ACC112 (cell line): ENCODE measurements around the gene BIRC7.

Experiments used
- H2AFZ ChIP-seq: fragments of 200-600 bp; sonication (generic); one replicate; pipeline ENCODE4 v1.6.0; 2017; ENCODE audit warnings: antibody characterized with exemption, low read length; ENCODE audit not compliant: unreplicated experiment
- H3K27ac ChIP-seq: fragments of 200-600 bp; sonication (generic); 2 replicates; pipeline ENCODE4 v1.5.1; 2014; ENCODE audit warnings: low read depth, mild to moderate bottlenecking, antibody characterized with exemption, low read length, moderate library complexity
- H3K27me3 ChIP-seq: fragments of 200-600 bp; sonication (generic); 2 replicates; pipeline ENCODE4 v1.6.1; 2014; ENCODE audit warnings: mild to moderate bottlenecking, antibody characterized with exemption, low read length, moderate library complexity, mixed read lengths; ENCODE audit not compliant: insufficient read depth
- H3K36me3 ChIP-seq: fragments of 200-600 bp; sonication (generic); 2 replicates; pipeline ENCODE4 v1.6.1; 2016; ENCODE audit warnings: mild to moderate bottlenecking, antibody characterized with exemption, low read length, moderate library complexity, mixed read lengths; ENCODE audit not compliant: insufficient read depth
- H3K4me1 ChIP-seq: fragments of 200-600 bp; sonication (generic); one replicate; pipeline ENCODE4 v1.6.1; 2016; ENCODE audit warnings: low read length, mixed read lengths; ENCODE audit not compliant: insufficient read depth, unreplicated experiment, control insufficient read depth
- H3K4me3 ChIP-seq: fragments of 200-600 bp; sonication (generic); 2 replicates; pipeline ENCODE4 v1.5.1; 2014; ENCODE audit warnings: mild to moderate bottlenecking, low read depth, low read length
- H3K79me2 ChIP-seq: fragments of 200-600 bp; sonication (generic); one replicate; pipeline ENCODE4 v1.6.0; 2016; ENCODE audit warnings: low read length; ENCODE audit not compliant: control insufficient read depth, unreplicated experiment, insufficient read depth

The BIRC7 gene

GRCh38 chr20:63238031-63238430, 2.3 kb downstream of the BIRC7 start:
- H3K79me2 ChIP-seq: no peaks in the 10 kb centered on the region
- H3K4me1 ChIP-seq: peaks cover 2% of the 10 kb centered on the region
- no peak overlapping the region for H2AFZ ChIP-seq
- H3K27me3 ChIP-seq: no peaks in the 10 kb centered on the region
- H3K36me3 ChIP-seq: no peaks in the 10 kb centered on the region
- H3K4me3 ChIP-seq: no peak overlapping the region
- H3K27ac ChIP-seq: no peak overlapping the region

GRCh38 chr20:63238514-63239125, 2.9 kb downstream of the BIRC7 start:
- Histone ChIP-seq H3K4me1 (no peaks in the 10 kb centered on the region), H2AFZ (no peak overlapping the region), H3K4me3 (no peak overlapping the region), H3K79me2 (no peaks in the 10 kb centered on the region), H3K36me3 (no peaks in the 10 kb centered on the region), H3K27me3 (no peaks in the 10 kb centered on the region), H3K27ac (no peak overlapping the region)

- H3K4me3 ChIP-seq: no peak overlapping the region
- no peak overlapping the region for H2AFZ ChIP-seq
- no peaks in the 10 kb centered on the region for H3K27me3 ChIP-seq
- no peaks in the 10 kb centered on the region for H3K79me2 ChIP-seq
- no peaks in the 10 kb centered on the region for H3K36me3 ChIP-seq
- H3K27ac ChIP-seq: no peak overlapping the region
- H3K4me1 ChIP-seq: no peaks in the 10 kb centered on the region
Measured at GRCh38 chr20:63239431-63239830, 3.7 kb downstream of the BIRC7 start.

- Histone ChIP-seq H3K27ac (no peak overlapping the region), H3K4me1 (no peaks in the 10 kb centered on the region), H3K36me3 (no peaks in the 10 kb centered on the region), H3K79me2 (no peaks in the 10 kb centered on the region), H3K4me3 (no peak overlapping the region), H3K27me3 (no peaks in the 10 kb centered on the region), H2AFZ (no peak overlapping the region)
Measured at GRCh38 chr20:63240004-63240403, 4.3 kb downstream of the BIRC7 start.

- Histone ChIP-seq H3K27me3 (no peaks in the 10 kb centered on the region), H3K4me1 (no peaks in the 10 kb centered on the region), H3K27ac (no peak overlapping the region), H3K4me3 (no peak overlapping the region), H3K36me3 (no peaks in the 10 kb centered on the region), H2AFZ (no peak overlapping the region), H3K79me2 (no peaks in the 10 kb centered on the region)
Measured at GRCh38 chr20:63241272-63241671, 5.6 kb downstream of the BIRC7 start.

GRCh38 chr20:63242736-63243135, 7.0 kb downstream of the BIRC7 start:
- no peaks in the 10 kb centered on the region for H3K79me2 ChIP-seq
- H3K4me3 ChIP-seq: no peak overlapping the region
- H3K36me3 ChIP-seq: no peaks in the 10 kb centered on the region
- no peaks in the 10 kb centered on the region for H3K4me1 ChIP-seq
- no peaks in the 10 kb centered on the region for H3K27me3 ChIP-seq
- no peak overlapping the region for H3K27ac ChIP-seq
- H2AFZ ChIP-seq: no peak overlapping the region

GRCh38 chr20:63243604-63244247, 8.0 kb downstream of the BIRC7 start:
- H3K27me3 ChIP-seq: no peaks in the 10 kb centered on the region
- H3K4me1 ChIP-seq: no peaks in the 10 kb centered on the region
- H2AFZ ChIP-seq: no peak overlapping the region

GRCh38 chr20:63244468-63244867, 8.8 kb downstream of the BIRC7 start:
- H3K27ac ChIP-seq: no peak overlapping the region
- no peaks in the 10 kb centered on the region for H3K27me3 ChIP-seq

More at GRCh38 chr20:63243604-63244247, 8.0 kb downstream of the BIRC7 start:
- H3K79me2 ChIP-seq: no peaks in the 10 kb centered on the region
- H3K27ac ChIP-seq: no peak overlapping the region
- H3K4me3 ChIP-seq: no peak overlapping the region
- H3K36me3 ChIP-seq: no peaks in the 10 kb centered on the region

GRCh38 chr20:63246490-63247288, 11.0 kb downstream of the BIRC7 start:
- no peaks in the 10 kb centered on the region for H3K4me1 ChIP-seq
- no peaks in the 10 kb centered on the region for H3K36me3 ChIP-seq
- H3K27me3 ChIP-seq: 0 out of 2 replicates have a peak, but pooled peaks cover under 1% of the 10 kb centered on the region
- H3K4me3 ChIP-seq: no peak overlapping the region
- H3K27ac ChIP-seq: no peak overlapping the region
- H3K79me2 ChIP-seq: no peaks in the 10 kb centered on the region
- H2AFZ ChIP-seq: no peak overlapping the region

More at GRCh38 chr20:63244468-63244867, 8.8 kb downstream of the BIRC7 start:
- H3K4me3 ChIP-seq: no peak overlapping the region
- H3K4me1 ChIP-seq: no peaks in the 10 kb centered on the region
- H3K79me2 ChIP-seq: no peaks in the 10 kb centered on the region
- H2AFZ ChIP-seq: no peak overlapping the region
- no peaks in the 10 kb centered on the region for H3K36me3 ChIP-seq

- no peak overlapping the region for H3K27ac ChIP-seq
- no peak overlapping the region for H3K4me3 ChIP-seq
- H3K79me2 ChIP-seq: no peaks in the 10 kb centered on the region
- H2AFZ ChIP-seq: no peak overlapping the region
- no peaks in the 10 kb centered on the region for H3K4me1 ChIP-seq
- no peaks in the 10 kb centered on the region for H3K36me3 ChIP-seq
- peaks cover 11% of the 10 kb centered on the region for H3K27me3 ChIP-seq
Measured at GRCh38 chr20:63247671-63248228, 12.0 kb downstream of the BIRC7 start.
